GM15510 (cell line): Measurements from ENCODE around the gene DAPK2.

Experiments
- POLR2A ChIP-seq: IDR thresholded peaks from 3 replicates; pipeline ENCODE4 v1.6.1; 2011; ENCODE audit warnings: borderline replicate concordance; ENCODE audit not compliant: insufficient read length; ENCODE audit errors: extremely low read depth

The DAPK2 gene

GRCh38 chr15:64013179-64014062 is 32.9 kb downstream of the DAPK2 start:
- TF ChIP-seq POLR2A = no peak

- TF ChIP-seq POLR2A = no peak
Measured at GRCh38 chr15:64011736-64012135, 34.5 kb downstream of the DAPK2 start.

GRCh38 chr15:64010719-64011118 is 35.6 kb downstream of the DAPK2 start:
- no peak for TF ChIP-seq POLR2A

- no peak for TF ChIP-seq POLR2A
Measured at GRCh38 chr15:64009798-64010261, 36.5 kb downstream of the DAPK2 start.

GRCh38 chr15:64009241-64009640 is 37.0 kb downstream of the DAPK2 start:
- no peak for TF ChIP-seq POLR2A

- TF ChIP-seq POLR2A = no peak
Measured at GRCh38 chr15:64008177-64008576, 38.1 kb downstream of the DAPK2 start.

- TF ChIP-seq POLR2A = no peak
Measured at GRCh38 chr15:64006642-64007041, 39.6 kb downstream of the DAPK2 start.

GRCh38 chr15:64004587-64004986 is 41.7 kb downstream of the DAPK2 start:
- no peak for TF ChIP-seq POLR2A

- TF ChIP-seq POLR2A = no peak
Measured at GRCh38 chr15:64004056-64004455, 42.2 kb downstream of the DAPK2 start.

GRCh38 chr15:64003182-64003581 is 43.1 kb downstream of the DAPK2 start:
- TF ChIP-seq POLR2A = no peak

- no peak for TF ChIP-seq POLR2A
Measured at GRCh38 chr15:64001148-64001547, 45.1 kb downstream of the DAPK2 start.

- TF ChIP-seq POLR2A = no peak
Measured at GRCh38 chr15:64000183-64000951, 45.9 kb downstream of the DAPK2 start.

GRCh38 chr15:63999177-63999576 is 47.1 kb downstream of the DAPK2 start:
- no peak for TF ChIP-seq POLR2A

- TF ChIP-seq POLR2A = no peak
Measured at GRCh38 chr15:63998489-63998888, 47.8 kb downstream of the DAPK2 start.

- TF ChIP-seq POLR2A = no peak
Measured at GRCh38 chr15:63997715-63998442, 48.4 kb downstream of the DAPK2 start.
